HG03521 (cell line): ENCODE data around the gene DHX9.

Source experiments
- ATAC-seq: cut with Tn5 transposase; IDR thresholded peaks from one replicate; pipeline ENCODE4 v1.9.1; 2021; ENCODE audit warnings: mild to moderate bottlenecking, moderate library complexity; ENCODE audit not compliant: unreplicated experiment

Gene DHX9

DNA sequence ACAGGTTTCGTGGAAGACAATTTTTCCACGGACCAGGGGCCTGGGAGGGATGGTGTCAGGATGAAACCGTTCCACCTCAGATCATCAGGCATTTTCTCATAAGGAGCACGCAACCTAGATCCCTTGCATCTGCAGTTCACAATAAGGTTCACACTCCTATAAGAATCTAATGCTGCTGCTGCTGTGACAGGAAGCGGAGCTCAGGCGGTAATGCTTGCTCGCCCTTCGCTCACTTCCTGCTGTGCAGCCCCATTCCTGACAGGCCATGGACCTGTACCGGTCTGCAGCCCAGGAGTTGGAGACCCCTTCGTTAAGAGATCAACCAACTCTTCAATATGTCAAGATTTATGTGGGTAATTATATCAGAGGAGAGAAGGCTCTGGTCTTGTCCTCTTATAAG, 3.3 kb upstream of the DHX9 start:
- ATAC-seq: no peak

GRCh38 chr1:182841368-182841988, 2.3 kb downstream of the DHX9 start:
- ATAC-seq: no peak

DNA sequence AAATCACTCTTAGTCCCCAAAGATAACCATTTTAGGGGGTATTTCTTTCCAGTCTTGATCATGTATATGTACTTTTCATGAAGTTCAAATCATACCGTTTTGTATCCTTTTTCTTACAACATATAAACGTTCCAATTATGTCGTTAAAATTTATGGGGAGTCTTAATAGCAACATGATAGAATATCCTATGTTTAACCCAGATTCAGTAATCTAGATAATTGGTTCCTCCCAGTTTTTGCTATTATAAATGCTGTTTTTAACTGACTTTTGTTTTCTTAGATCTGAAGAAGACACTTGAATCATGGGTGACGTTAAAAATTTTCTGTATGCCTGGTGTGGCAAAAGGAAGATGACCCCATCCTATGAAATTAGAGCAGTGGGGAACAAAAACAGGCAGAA, 3.1 kb downstream of the DHX9 start:
- ATAC-seq: no peak

- ATAC-seq: no peak
Observed at GRCh38 chr1:182845379-182845778, 6.2 kb downstream of the DHX9 start.

GRCh38 chr1:182845894-182846293, 6.7 kb downstream of the DHX9 start:
- no peak for ATAC-seq

DNA sequence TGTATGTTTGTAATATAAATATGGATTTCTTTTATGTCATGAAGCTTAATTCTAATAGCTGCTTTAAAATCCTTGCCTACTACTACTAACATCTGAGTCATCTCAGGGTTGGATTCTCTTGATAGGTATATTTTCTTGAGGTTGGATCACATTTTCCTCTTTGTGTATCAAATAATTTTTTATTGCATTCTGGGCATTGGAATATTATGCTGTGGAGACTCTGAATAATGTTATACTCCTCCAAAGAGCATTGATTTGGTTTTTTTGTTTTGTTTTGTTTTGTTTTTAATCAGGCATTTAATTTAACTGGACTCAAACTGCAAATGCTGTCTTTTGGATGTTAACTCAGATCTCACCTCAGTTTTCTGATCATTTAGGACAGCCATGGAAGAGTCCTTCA, 8.0 kb downstream of the DHX9 start:
- no peak for ATAC-seq

- no peak for ATAC-seq
Observed at GRCh38 chr1:182848736-182849135, 9.6 kb downstream of the DHX9 start.

DNA sequence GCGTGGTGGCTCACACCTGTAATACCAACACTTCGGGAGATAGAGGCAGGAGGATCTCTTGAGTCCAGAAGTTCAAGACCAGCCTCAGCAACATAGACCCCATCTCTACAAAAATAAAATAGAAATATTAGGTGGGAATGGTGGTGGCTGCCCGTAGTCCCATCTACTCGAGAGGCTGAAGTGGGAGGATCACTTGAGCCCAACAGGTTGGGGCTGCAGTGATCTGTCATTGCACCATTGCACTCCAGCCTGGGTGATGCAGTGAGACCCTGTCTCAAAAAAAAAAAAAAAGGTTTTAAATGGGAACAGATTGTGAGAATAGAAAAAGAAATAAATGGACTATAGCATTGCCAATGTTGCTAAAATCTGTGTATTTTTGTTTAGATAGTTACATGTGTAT, 11.2 kb downstream of the DHX9 start:
- ATAC-seq: no peak

GRCh38 chr1:182851825-182852224, 12.7 kb downstream of the DHX9 start:
- ATAC-seq: no peak

GRCh38 chr1:182855911-182856310, 16.8 kb downstream of the DHX9 start:
- no peak for ATAC-seq

GRCh38 chr1:182857212-182857611, 18.1 kb downstream of the DHX9 start:
- ATAC-seq: no peak

DNA sequence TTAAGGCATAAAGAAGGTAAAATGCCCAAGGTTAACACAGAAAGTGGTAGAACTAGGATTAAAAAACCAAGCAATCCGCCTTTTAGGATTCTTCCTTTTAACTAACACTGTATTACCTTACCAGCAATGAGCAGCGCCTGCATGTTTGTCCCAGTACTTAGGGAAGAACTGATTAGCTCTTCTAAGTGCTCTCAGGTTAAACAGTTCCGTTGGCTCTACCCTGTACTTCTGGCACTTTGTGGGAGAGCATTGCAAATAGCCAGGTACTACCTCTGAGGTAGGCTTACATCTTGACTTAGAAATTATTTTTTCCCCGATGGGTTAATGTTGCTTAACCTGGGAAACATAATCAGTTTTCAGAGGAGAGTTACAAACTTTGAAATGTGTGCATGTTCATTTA, 21.5 kb downstream of the DHX9 start:
- ATAC-seq: no peak

DNA sequence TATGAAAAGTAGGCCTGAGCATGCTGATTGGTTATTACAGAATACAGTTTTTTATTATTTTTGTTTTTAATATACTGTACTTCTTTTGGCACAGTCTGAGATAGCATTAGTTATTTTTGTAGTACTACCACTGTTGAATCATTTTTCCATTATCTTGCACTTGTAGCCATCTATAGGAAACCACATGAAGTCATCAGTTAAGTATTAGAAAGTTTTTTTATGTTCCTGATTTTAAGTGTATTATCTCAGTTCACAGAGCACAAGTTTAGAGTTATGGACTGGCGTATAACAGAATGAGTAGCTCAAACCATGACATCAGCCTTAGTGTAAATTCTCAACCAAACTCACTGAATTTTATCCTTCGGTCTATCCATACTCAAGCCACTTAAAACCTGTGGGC, 22.8 kb downstream of the DHX9 start:
- no peak for ATAC-seq

- ATAC-seq: no peak
Observed at GRCh38 chr1:182862827-182863226, 23.7 kb downstream of the DHX9 start.

- ATAC-seq: no peak
Observed at GRCh38 chr1:182863940-182864339, 24.8 kb downstream of the DHX9 start.

DNA sequence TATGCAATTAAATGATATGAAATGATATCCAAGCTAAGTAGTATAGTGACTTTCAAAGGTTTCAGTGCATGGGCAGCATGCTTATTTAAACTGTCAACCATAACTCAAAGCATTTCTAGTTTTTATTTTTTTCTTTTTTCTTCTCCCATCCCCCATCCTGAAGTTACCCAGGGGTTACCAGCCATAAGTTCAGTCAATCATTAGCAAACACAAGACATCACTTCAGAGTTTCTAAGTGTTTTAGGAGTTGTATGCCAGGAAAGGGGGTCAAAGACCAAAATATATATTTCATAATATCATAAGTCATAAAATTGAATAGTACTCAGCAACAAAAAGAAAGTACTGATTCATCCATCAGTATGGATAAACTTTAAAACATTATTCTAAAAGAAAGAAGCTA, 28.7 kb downstream of the DHX9 start:
- no peak for ATAC-seq

- ATAC-seq: no peak
Observed at GRCh38 chr1:182869241-182869666, 30.1 kb downstream of the DHX9 start.

DNA sequence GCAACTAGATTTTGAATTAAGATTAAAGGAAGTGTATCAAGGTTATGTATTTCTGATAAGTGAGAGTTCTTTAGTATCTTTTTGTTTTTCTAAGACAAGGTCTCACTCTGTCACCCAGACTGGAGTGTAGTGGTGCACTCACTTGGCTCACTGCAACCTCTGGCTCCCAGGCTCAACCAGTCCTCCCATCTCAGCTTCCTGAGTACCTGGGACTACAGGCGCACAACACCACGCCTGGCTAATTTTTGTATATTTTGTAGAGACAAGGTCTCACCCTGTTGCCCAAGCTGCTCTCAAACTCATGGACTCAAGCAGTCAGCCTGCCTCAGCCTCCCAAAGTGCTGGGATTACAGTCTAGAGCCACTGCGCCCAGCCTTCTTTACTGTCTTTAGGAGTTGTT, 33.7 kb downstream of the DHX9 start:
- no peak for ATAC-seq

DNA sequence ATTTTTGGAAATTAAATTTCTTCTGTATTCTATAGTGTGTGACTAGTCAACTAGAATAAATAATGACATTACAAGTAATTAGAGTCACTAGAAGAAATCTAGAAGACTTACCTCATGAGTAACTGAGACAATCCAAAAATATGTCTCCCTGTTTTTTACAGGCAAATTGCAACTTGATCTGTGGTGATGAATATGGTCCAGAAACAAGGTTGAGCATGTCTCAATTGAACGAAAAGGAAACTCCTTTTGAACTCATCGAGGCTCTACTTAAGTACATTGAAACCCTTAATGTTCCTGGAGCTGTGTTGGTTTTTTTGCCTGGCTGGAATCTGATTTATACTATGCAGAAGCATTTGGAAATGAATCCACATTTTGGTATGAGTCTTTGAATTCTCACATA, 36.7 kb downstream of the DHX9 start:
- ATAC-seq: no peak

DNA sequence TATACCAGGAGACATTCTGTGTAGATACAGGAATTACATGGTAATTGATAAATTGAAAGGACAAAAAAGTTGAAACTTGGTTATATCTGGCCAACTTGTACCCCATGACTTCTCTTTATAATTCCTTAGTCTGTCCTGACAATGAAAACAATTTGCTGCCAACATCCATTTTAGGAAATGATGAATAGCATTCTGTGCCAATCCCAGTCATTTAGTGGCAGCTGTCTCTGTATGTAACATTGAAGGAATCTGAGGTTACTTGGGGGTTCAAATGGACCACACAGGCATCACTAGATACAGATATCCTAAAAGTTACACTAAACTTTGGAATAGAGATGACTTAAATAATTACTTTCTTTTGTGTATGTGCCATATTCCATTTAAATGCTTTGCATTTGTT, 38.2 kb downstream of the DHX9 start:
- no peak for ATAC-seq

- ATAC-seq: no peak
Observed at GRCh38 chr1:182877842-182878241, 38.7 kb downstream of the DHX9 start.

GRCh38 chr1:182884872-182885271, 45.7 kb downstream of the DHX9 start:
- ATAC-seq: no peak

DNA sequence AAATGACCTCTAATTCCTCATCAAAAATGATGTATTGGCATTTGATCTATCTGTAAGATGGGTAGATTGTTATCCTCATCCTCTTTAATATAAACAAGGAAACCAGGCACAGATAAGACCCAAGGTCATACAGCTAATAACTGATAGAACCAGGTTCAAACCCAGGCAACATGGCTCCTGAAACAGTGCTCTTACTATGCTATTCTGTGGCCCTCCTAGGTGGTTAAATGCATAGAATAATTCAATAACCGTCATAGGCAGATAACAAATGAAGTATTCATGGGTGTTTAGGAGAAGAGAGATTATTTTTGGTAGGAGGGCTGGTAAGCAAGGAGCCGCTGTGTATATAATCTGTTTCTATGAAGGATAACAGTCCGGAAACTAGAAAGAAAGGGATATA, 46.4 kb downstream of the DHX9 start:
- ATAC-seq: no peak

- ATAC-seq: no peak
Observed at GRCh38 chr1:182886985-182887384, 47.8 kb downstream of the DHX9 start.
